Ectodermal cell (in vitro differentiated cells): Measurements from ENCODE around the gene MGAT1.
"Not testable (repeated sequence)": the region's sequence is repeated elsewhere in the genome, so short reads cannot be mapped to it uniquely, and the experiment has no call there.

Experiments used
- H3K27ac ChIP-seq: 2 replicates; pipeline ENCODE4 v1.7.0; 2013; ENCODE audit warnings: mild to moderate bottlenecking, low read depth, low read length; ENCODE audit not compliant: insufficient read depth, poor library complexity, severe bottlenecking
- H3K27me3 ChIP-seq: 2 replicates; pipeline ENCODE4 v1.7.0; 2013; ENCODE audit warnings: mild to moderate bottlenecking, low read length; ENCODE audit not compliant: insufficient read depth, control insufficient read depth, poor library complexity, severe bottlenecking
- H3K36me3 ChIP-seq: one replicate; pipeline ENCODE4 v1.7.0; 2013; ENCODE audit warnings: low read length; ENCODE audit not compliant: control insufficient read depth, insufficient read depth
- H3K4me1 ChIP-seq: one replicate; pipeline ENCODE4 v1.7.0; 2013; ENCODE audit warnings: low read length; ENCODE audit not compliant: control insufficient read depth, insufficient read depth
- H3K4me3 ChIP-seq: 2 replicates; pipeline ENCODE4 v1.7.0; 2013; ENCODE audit warnings: low read depth, low read length, control low read depth; ENCODE audit not compliant: insufficient read depth
- H3K9me3 ChIP-seq: 2 replicates; pipeline ENCODE4 v1.7.0; 2013; ENCODE audit warnings: mild to moderate bottlenecking, low read length, moderate library complexity; ENCODE audit not compliant: control insufficient read depth
- WGBS, 2 experiments: methylation state at CpG; one replicate each; pipeline ENCODE4 v1.1.7; 2013; ENCODE audit warnings: missing lambda C conversion rate in 2 of 2; 5-methylcytosine and 5-hydroxymethylcytosine counted together

Gene MGAT1

GRCh38 chr5:180771839-180772238 is 30.8 kb downstream of the MGAT1 start:
- no peaks in the 10 kb centered on the region for H3K4me1 ChIP-seq
- no peak overlapping the region for H3K27ac ChIP-seq
- H3K9me3 ChIP-seq: no peaks in the 10 kb centered on the region
- no peaks in the 10 kb centered on the region for H3K36me3 ChIP-seq
- H3K4me3 ChIP-seq: no peak overlapping the region
- H3K27me3 ChIP-seq: no peaks in the 10 kb centered on the region

GRCh38 chr5:180769821-180770220 is 32.8 kb downstream of the MGAT1 start:
- H3K4me1 ChIP-seq: no peaks in the 10 kb centered on the region
- H3K27ac ChIP-seq: no peak overlapping the region
- H3K4me3 ChIP-seq: no peak overlapping the region
- WGBS, 2 experiments: 90 to 97% methylated on average over 1 to 2 of the region's 3 CpGs
- H3K9me3 ChIP-seq: no peaks in the 10 kb centered on the region
- no peaks in the 10 kb centered on the region for H3K27me3 ChIP-seq
- no peaks in the 10 kb centered on the region for H3K36me3 ChIP-seq

GRCh38 chr5:180755601-180756000 is 47.0 kb downstream of the MGAT1 start:
- no peaks in the 10 kb centered on the region for H3K9me3 ChIP-seq
- no peaks in the 10 kb centered on the region for H3K27me3 ChIP-seq
- no peaks in the 10 kb centered on the region for H3K4me1 ChIP-seq
- 100% methylated on average over 1 of the region's 2 CpGs for WGBS, 2 experiments
- no peaks in the 10 kb centered on the region for H3K36me3 ChIP-seq
- H3K27ac ChIP-seq: no peak overlapping the region
- H3K4me3 ChIP-seq: no peak overlapping the region

- Histone ChIP-seq H3K4me1 (no peaks in the 10 kb centered on the region), H3K27ac (no peak overlapping the region), H3K4me3 (no peak overlapping the region), H3K27me3 (no peaks in the 10 kb centered on the region), H3K36me3 (no peaks in the 10 kb centered on the region), H3K9me3 (no peaks in the 10 kb centered on the region)
- 86 to 90% methylated on average over 5 of the region's 5 CpGs for WGBS, 2 experiments
Measured at GRCh38 chr5:180744253-180744652, 58.4 kb downstream of the MGAT1 start.

- no peaks in the 10 kb centered on the region for H3K9me3 ChIP-seq
- 87 to 91% methylated on average over 6 of the region's 6 CpGs for WGBS, 2 experiments
- H3K36me3 ChIP-seq: no peaks in the 10 kb centered on the region
- H3K27me3 ChIP-seq: no peaks in the 10 kb centered on the region
- H3K4me3 ChIP-seq: no peak overlapping the region
- no peaks in the 10 kb centered on the region for H3K4me1 ChIP-seq
- no peak overlapping the region for H3K27ac ChIP-seq
Measured at GRCh38 chr5:180742727-180743126, 59.9 kb downstream of the MGAT1 start.

GRCh38 chr5:180740953-180741352 is 61.7 kb downstream of the MGAT1 start:
- WGBS, 2 experiments: 84 to 91% methylated on average over 4 of the region's 4 CpGs
- H3K27me3 ChIP-seq, H3K4me3 ChIP-seq, H3K27ac ChIP-seq, H3K36me3 ChIP-seq, H3K4me1 ChIP-seq, H3K9me3 ChIP-seq: not testable (repeated sequence)

- Histone ChIP-seq H3K36me3 (no peaks in the 10 kb centered on the region), H3K9me3 (no peaks in the 10 kb centered on the region), H3K27ac (no peak within 1 kb of the TSS), H3K4me1 (no peaks in the 10 kb centered on the region), H3K27me3 (no peaks in the 10 kb centered on the region), H3K4me3 (no peak within 1 kb of the TSS)
- 88 to 95% methylated on average over 2 of the region's 2 CpGs for WGBS, 2 experiments
Measured at GRCh38 chr5:180739958-180740357, 62.6 kb downstream of the MGAT1 start, which contains the start of gene OR2Y1. TSS of gene OR2Y1 (minus strand) at chr5:180740058. CDS start at chr5:180740058, 0 bp downstream.

- H3K9me3 ChIP-seq: no peaks in the 10 kb centered on the region
- no peak overlapping the region for H3K27ac ChIP-seq
- 91 to 92% methylated on average over 10 of the region's 10 CpGs for WGBS, 2 experiments
Measured at GRCh38 chr5:180739271-180739670, 63.3 kb downstream of the MGAT1 start.

GRCh38 chr5:180736536-180736935 is 66.1 kb downstream of the MGAT1 start:
- Histone ChIP-seq H3K27ac (no peak overlapping the region), H3K4me1 (no peaks in the 10 kb centered on the region), H3K36me3 (no peaks in the 10 kb centered on the region), H3K9me3 (no peaks in the 10 kb centered on the region), H3K4me3 (no peak overlapping the region), H3K27me3 (peaks cover 6% of the 10 kb centered on the region)
- 87 to 89% methylated on average over 2 of the region's 2 CpGs for WGBS, 2 experiments

More at GRCh38 chr5:180739271-180739670, 63.3 kb downstream of the MGAT1 start:
- Histone ChIP-seq H3K4me3 (no peak overlapping the region), H3K27me3 (no peaks in the 10 kb centered on the region), H3K36me3 (no peaks in the 10 kb centered on the region), H3K4me1 (no peaks in the 10 kb centered on the region)
